ENCODE data around the gene ZNF398.

Gene ZNF398

DNA sequence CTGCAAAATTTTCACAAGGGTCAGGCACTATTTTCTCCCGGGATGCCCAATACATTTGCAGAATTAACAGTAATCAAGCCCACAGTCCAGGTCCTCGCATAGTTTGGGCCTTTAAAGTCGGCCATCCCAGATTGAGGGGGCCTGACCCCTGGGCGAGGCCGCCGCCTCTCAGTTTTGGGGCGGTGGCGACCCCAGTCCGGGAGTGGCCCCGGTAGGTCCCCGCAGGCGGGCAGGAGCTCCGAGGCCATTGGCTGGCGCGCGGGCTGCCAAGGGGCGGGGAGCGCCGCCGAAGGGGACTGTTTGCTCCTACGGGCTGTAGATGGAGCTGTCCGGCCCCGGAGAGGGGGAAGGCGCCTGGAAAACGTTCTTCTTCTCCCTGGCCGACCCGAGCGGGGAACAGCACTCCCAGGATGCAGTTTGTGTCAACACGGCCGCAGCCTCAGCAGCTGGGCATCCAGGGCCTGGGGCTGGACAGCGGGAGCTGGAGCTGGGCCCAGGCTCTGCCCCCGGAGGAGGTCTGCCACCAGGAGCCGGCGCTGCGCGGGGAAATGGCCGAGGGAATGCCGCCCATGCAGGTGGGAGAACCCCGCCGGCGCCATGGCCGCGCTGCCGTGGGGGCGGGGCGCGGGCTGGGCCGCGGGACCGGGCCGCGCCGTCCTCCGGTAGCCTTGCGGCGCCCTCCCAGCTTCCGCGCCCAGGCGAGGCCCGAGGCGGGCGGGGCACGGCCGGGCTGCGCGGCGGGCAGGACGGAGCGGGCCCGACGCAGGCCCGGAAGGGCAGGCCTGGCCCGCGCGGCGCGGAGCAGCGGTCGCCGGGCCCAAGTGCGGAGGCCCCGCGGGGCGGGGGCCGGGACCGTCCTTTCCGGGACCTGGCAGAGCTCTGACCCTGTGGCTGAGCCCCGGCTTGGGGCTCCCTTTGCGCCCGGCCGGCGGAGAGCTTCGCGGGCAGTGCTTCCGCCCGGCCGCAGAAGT is 48.2 kb downstream of the ZNF398 start, which contains the start of gene ZNF282 (continued):
- TF ChIP-seq, protein P1, sequence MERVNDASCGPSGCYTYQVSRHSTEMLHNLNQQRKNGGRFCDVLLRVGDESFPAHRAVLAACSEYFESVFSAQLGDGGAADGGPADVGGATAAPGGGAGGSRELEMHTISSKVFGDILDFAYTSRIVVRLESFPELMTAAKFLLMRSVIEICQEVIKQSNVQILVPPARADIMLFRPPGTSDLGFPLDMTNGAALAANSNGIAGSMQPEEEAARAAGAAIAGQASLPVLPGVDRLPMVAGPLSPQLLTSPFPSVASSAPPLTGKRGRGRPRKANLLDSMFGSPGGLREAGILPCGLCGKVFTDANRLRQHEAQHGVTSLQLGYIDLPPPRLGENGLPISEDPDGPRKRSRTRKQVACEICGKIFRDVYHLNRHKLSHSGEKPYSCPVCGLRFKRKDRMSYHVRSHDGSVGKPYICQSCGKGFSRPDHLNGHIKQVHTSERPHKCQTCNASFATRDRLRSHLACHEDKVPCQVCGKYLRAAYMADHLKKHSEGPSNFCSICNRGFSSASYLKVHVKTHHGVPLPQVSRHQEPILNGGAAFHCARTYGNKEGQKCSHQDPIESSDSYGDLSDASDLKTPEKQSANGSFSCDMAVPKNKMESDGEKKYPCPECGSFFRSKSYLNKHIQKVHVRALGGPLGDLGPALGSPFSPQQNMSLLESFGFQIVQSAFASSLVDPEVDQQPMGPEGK (tag by site-specific recombination; IDR thresholded peaks at IDR 0.05) = peak; percentile 80; the same call in 1 of the 2 replicates
- TF ChIP-seq, protein P2, sequence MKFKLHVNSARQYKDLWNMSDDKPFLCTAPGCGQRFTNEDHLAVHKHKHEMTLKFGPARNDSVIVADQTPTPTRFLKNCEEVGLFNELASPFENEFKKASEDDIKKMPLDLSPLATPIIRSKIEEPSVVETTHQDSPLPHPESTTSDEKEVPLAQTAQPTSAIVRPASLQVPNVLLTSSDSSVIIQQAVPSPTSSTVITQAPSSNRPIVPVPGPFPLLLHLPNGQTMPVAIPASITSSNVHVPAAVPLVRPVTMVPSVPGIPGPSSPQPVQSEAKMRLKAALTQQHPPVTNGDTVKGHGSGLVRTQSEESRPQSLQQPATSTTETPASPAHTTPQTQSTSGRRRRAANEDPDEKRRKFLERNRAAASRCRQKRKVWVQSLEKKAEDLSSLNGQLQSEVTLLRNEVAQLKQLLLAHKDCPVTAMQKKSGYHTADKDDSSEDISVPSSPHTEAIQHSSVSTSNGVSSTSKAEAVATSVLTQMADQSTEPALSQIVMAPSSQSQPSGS (tag by site-specific recombination; IDR thresholded peaks at IDR 0.05; ENCODE audit: low read depth) = no peak
- TF ChIP-seq ZFP69B (tag by site-specific recombination; IDR thresholded peaks at IDR 0.05) = peak; percentile 72
- no peak for TF ChIP-seq ZNF274 (IDR thresholded peaks at IDR 0.05; ENCODE audit: low read length)
- TF ChIP-seq ZNF274 (tag by site-specific recombination; IDR thresholded peaks at IDR 0.05; ENCODE audit: borderline replicate concordance) = no peak
- TF ChIP-seq, protein P3, sequence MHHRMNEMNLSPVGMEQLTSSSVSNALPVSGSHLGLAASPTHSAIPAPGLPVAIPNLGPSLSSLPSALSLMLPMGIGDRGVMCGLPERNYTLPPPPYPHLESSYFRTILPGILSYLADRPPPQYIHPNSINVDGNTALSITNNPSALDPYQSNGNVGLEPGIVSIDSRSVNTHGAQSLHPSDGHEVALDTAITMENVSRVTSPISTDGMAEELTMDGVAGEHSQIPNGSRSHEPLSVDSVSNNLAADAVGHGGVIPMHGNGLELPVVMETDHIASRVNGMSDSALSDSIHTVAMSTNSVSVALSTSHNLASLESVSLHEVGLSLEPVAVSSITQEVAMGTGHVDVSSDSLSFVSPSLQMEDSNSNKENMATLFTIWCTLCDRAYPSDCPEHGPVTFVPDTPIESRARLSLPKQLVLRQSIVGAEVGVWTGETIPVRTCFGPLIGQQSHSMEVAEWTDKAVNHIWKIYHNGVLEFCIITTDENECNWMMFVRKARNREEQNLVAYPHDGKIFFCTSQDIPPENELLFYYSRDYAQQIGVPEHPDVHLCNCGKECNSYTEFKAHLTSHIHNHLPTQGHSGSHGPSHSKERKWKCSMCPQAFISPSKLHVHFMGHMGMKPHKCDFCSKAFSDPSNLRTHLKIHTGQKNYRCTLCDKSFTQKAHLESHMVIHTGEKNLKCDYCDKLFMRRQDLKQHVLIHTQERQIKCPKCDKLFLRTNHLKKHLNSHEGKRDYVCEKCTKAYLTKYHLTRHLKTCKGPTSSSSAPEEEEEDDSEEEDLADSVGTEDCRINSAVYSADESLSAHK (tag by site-specific recombination; IDR thresholded peaks at IDR 0.05) = no peak; the same call in 1 of the 2 replicates
- TF ChIP-seq, protein P4, sequence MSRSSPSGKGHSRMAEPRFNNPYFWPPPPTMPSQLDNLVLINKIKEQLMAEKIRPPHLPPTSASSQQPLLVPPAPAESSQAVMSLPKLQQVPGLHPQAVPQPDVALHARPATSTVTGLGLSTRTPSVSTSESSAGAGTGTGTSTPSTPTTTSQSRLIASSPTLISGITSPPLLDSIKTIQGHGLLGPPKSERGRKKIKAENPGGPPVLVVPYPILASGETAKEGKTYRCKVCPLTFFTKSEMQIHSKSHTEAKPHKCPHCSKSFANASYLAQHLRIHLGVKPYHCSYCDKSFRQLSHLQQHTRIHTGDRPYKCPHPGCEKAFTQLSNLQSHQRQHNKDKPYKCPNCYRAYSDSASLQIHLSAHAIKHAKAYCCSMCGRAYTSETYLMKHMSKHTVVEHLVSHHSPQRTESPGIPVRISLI (tag by site-specific recombination; IDR thresholded peaks at IDR 0.05) = no peak
- TF ChIP-seq ZNF747 (tag by site-specific recombination; IDR thresholded peaks at IDR 0.05) = no peak
- TF ChIP-seq, protein P5, sequence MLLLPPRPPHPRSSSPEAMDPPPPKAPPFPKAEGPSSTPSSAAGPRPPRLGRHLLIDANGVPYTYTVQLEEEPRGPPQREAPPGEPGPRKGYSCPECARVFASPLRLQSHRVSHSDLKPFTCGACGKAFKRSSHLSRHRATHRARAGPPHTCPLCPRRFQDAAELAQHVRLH (tag by site-specific recombination; IDR thresholded peaks at IDR 0.05) = peak; percentile 48; the same call in 1 of the 2 replicates
- TF ChIP-seq SCRT1 (tag by site-specific recombination; IDR thresholded peaks at IDR 0.05; ENCODE audit: borderline replicate concordance) = no peak
- no peak for TF ChIP-seq ZNF174 (tag by site-specific recombination; IDR thresholded peaks at IDR 0.05)
- peak; percentile 52; the same call in 1 of the 2 replicates for TF ChIP-seq ZNF394 (tag by site-specific recombination; IDR thresholded peaks at IDR 0.05; ENCODE audit: borderline replicate concordance)
- no peak for TF ChIP-seq ZNF792 (tag by site-specific recombination; IDR thresholded peaks at IDR 0.05)
- peak; percentile 87 for TF ChIP-seq ZXDB (tag by site-specific recombination; IDR thresholded peaks at IDR 0.05)
- no peak for TF ChIP-seq ZNF140 (tag by site-specific recombination; IDR thresholded peaks at IDR 0.05)
- peak; percentile 92 for TF ChIP-seq ZNF366 (tag by site-specific recombination; conservative IDR thresholded peaks at IDR 0.05)
- 0 out of 2 replicates have a peak, but pooled peaks have one; percentile 38 for TF ChIP-seq MEIS1 (CRISPR knock-in tag; IDR thresholded peaks at IDR 0.05; ENCODE audit: borderline replicate concordance)
- TF ChIP-seq YY2 (tag by site-specific recombination; IDR thresholded peaks at IDR 0.05) = peak; percentile 85
- no peak for TF ChIP-seq ZNF302 (tag by site-specific recombination; IDR thresholded peaks at IDR 0.05; ENCODE audit: low read depth)
- TF ChIP-seq GLI4 (tag by site-specific recombination; IDR thresholded peaks at IDR 0.05) = no peak
- TF ChIP-seq, protein P6, sequence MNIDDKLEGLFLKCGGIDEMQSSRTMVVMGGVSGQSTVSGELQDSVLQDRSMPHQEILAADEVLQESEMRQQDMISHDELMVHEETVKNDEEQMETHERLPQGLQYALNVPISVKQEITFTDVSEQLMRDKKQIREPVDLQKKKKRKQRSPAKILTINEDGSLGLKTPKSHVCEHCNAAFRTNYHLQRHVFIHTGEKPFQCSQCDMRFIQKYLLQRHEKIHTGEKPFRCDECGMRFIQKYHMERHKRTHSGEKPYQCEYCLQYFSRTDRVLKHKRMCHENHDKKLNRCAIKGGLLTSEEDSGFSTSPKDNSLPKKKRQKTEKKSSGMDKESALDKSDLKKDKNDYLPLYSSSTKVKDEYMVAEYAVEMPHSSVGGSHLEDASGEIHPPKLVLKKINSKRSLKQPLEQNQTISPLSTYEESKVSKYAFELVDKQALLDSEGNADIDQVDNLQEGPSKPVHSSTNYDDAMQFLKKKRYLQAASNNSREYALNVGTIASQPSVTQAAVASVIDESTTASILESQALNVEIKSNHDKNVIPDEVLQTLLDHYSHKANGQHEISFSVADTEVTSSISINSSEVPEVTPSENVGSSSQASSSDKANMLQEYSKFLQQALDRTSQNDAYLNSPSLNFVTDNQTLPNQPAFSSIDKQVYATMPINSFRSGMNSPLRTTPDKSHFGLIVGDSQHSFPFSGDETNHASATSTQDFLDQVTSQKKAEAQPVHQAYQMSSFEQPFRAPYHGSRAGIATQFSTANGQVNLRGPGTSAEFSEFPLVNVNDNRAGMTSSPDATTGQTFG (tag by site-specific recombination; IDR thresholded peaks at IDR 0.05; ENCODE audit: borderline replicate concordance) = no peak
- TF ChIP-seq SP3 (tag by site-specific recombination; IDR thresholded peaks at IDR 0.05) = peak; percentile 85
- TF ChIP-seq ZSCAN16 (tag by site-specific recombination; IDR thresholded peaks at IDR 0.05) = no peak
- no peak for TF ChIP-seq ZNF416 (tag by site-specific recombination; IDR thresholded peaks at IDR 0.05)
- TF ChIP-seq ZNF311 (tag by site-specific recombination; IDR thresholded peaks at IDR 0.05; ENCODE audit: borderline replicate concordance) = no peak
- peak; percentile 79 for TF ChIP-seq ZBTB8A (tag by site-specific recombination; IDR thresholded peaks at IDR 0.05)
- TF ChIP-seq, protein P7, sequence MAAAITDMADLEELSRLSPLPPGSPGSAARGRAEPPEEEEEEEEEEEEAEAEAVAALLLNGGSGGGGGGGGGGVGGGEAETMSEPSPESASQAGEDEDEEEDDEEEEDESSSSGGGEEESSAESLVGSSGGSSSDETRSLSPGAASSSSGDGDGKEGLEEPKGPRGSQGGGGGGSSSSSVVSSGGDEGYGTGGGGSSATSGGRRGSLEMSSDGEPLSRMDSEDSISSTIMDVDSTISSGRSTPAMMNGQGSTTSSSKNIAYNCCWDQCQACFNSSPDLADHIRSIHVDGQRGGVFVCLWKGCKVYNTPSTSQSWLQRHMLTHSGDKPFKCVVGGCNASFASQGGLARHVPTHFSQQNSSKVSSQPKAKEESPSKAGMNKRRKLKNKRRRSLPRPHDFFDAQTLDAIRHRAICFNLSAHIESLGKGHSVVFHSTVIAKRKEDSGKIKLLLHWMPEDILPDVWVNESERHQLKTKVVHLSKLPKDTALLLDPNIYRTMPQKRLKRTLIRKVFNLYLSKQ (tag by site-specific recombination; IDR thresholded peaks at IDR 0.05; ENCODE audit: borderline replicate concordance) = no peak

All from HEK293 (cell line).